Stimulated activated CD8-positive, alpha-beta memory T cell treated with anti-CD3 and anti-CD28 coated beads, Interleukin-15, amount 100 ng/mL, for 48 hours (primary cell): ENCODE results near the gene IGFBP5.

Source experiments
- DNase-seq, 2 donors: peaks; one replicate each; pipeline ENCODE4 v3.0.0-alpha.2; 2020; ENCODE audit warnings: low read depth in 2 of 2

IGFBP5 gene

GRCh38 chr2:216665242-216665641 lies 30.1 kb downstream of the IGFBP5 start:
- DNase-seq, result no peak

GRCh38 chr2:216664593-216665034 lies 30.7 kb downstream of the IGFBP5 start:
- no peak for DNase-seq

- no peak for DNase-seq
Measured at GRCh38 chr2:216663846-216664245, 31.5 kb downstream of the IGFBP5 start.

GRCh38 chr2:216663106-216663505 lies 32.2 kb downstream of the IGFBP5 start:
- no peak for DNase-seq

- DNase-seq, result no peak
Measured at GRCh38 chr2:216661639-216662375, 33.5 kb downstream of the IGFBP5 start.

- no peak for DNase-seq
Measured at GRCh38 chr2:216661051-216661450, 34.3 kb downstream of the IGFBP5 start.

- no peak for DNase-seq
Measured at GRCh38 chr2:216660496-216660895, 34.9 kb downstream of the IGFBP5 start.

GRCh38 chr2:216659276-216659675 lies 36.1 kb downstream of the IGFBP5 start:
- no peak for DNase-seq

- DNase-seq, result no peak
Measured at GRCh38 chr2:216658757-216659156, 36.6 kb downstream of the IGFBP5 start.

GRCh38 chr2:216657980-216658379 lies 37.4 kb downstream of the IGFBP5 start:
- DNase-seq, result no peak

GRCh38 chr2:216657086-216657855 lies 38.1 kb downstream of the IGFBP5 start:
- no peak for DNase-seq

- DNase-seq, result no peak
Measured at GRCh38 chr2:216654528-216655052, 40.8 kb downstream of the IGFBP5 start.

- DNase-seq, result no peak
Measured at GRCh38 chr2:216653931-216654365, 41.4 kb downstream of the IGFBP5 start.

GRCh38 chr2:216653093-216653799 lies 42.1 kb downstream of the IGFBP5 start:
- no peak for DNase-seq

GRCh38 chr2:216652566-216652965 lies 42.8 kb downstream of the IGFBP5 start:
- DNase-seq, result no peak

GRCh38 chr2:216651351-216651881 lies 43.9 kb downstream of the IGFBP5 start:
- no peak for DNase-seq

GRCh38 chr2:216650626-216651257 lies 44.6 kb downstream of the IGFBP5 start:
- DNase-seq, result no peak

- DNase-seq, result no peak
Measured at GRCh38 chr2:216649574-216649973, 45.8 kb downstream of the IGFBP5 start.

- DNase-seq, result no peak
Measured at GRCh38 chr2:216648105-216648504, 47.2 kb downstream of the IGFBP5 start.

- no peak for DNase-seq
Measured at GRCh38 chr2:216646116-216646515, 49.2 kb downstream of the IGFBP5 start.

- no peak for DNase-seq
Measured at GRCh38 chr2:216645636-216645950, 49.8 kb downstream of the IGFBP5 start.
